GM20431 (cell line): ENCODE data around the gene USP2.
"Not testable (repeated sequence)": the region's sequence is repeated elsewhere in the genome, so short reads cannot be mapped to it uniquely, and the experiment has no call there.

Experiments used
- in situ Hi-C: fragments of 300-500 bp; cut with MseI, MboI; formaldehyde crosslinking; loops from one replicate; pipeline ENCODE4 v1.15.0; 2020; ENCODE audit warnings: low sequenced_read_pairs; ENCODE audit not compliant: unreplicated experiment

Gene USP2

GRCh38 chr11:119414734-119415133, 33.2 kb upstream of the USP2 start:
- in situ Hi-C loops: no loop called here

DNA sequence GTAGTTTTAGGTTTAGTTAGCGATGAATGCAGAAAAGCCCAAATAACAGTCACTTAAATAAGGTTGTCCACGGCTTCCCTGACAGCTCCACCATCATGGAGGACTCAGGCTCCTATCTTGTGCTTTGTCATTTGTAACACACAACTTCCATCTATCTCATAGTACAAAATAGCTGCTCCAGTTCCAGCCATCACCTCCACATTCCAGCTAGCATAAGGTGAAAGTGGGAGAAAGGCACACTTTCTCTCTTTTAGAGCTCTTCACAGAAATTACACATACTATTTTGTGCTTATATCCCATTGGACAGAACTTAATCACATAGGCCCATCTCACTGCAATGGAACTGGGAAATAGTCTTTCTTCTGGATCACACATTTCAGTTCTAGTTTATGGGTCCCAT, 32.8 kb upstream of the USP2 start:
- in situ Hi-C loops: no loop called here

GRCh38 chr11:119412072-119412471, 30.6 kb upstream of the USP2 start:
- in situ Hi-C loops: no loop called here

GRCh38 chr11:119410501-119410900, 29.0 kb upstream of the USP2 start:
- in situ Hi-C loops: no loop called here

- in situ Hi-C loops: no loop called here
Observed at GRCh38 chr11:119409731-119410130, 28.2 kb upstream of the USP2 start.

DNA sequence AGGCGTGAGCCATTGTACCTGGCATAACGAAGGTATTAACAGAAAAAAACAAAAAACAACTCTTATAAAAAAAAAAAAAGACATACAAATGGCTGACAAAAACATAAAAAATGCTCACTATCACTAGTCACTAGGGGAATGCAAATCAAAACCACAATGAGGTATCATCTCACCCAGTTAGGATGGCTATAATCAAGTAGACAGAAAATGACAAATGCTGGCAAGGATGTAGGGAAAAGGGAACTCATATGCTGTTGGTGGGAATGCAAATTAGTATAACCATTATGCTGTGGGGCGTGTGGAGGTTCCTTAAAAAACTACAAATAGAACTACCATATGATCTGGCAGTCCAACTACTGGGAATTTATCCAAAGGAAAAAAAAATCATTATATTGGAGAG, 24.5 kb upstream of the USP2 start:
- in situ Hi-C loops: no loop called here

- in situ Hi-C loops: not testable (repeated sequence)
Observed at GRCh38 chr11:119405448-119405847, 24.0 kb upstream of the USP2 start.

DNA sequence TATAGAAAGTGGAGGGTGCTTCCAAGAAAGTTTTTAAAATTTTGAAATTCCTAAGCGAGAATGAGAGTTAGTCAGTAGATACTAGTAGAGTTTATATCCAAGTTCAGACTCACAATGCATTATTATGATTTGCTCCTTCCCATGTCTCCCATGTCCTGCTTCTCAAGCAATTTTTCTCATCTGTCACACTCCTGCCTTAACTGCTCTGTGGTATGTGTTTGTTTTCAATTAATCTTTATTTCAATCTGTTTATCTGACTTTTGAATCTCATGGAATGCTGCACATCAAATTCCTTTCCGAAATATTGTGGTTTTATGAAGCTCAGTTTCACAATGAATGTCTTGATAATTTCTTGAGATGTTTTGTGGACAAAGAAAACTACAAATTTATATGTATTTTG, 23.4 kb upstream of the USP2 start:
- in situ Hi-C loops: no loop called here

DNA sequence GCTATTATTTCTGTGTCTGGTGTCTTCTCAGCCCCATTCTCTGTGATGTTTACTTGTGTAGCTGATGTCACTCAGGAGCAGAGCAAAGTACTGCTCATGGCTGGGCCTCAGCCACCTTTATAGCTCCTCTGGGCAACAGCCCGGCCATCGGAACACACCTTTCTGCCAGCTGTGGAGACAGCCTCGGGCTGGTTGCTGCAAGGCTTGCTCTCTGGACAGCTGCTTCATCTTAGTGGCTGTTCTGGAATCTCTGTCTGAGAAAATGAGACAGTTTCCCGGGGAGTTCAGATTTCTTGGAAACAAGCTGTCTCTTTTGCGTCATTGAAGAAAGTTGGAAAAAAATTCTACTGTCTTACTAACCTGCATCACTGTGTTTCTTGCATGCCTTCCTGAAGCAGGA, 21.5 kb upstream of the USP2 start:
- in situ Hi-C loops: no loop called here

DNA sequence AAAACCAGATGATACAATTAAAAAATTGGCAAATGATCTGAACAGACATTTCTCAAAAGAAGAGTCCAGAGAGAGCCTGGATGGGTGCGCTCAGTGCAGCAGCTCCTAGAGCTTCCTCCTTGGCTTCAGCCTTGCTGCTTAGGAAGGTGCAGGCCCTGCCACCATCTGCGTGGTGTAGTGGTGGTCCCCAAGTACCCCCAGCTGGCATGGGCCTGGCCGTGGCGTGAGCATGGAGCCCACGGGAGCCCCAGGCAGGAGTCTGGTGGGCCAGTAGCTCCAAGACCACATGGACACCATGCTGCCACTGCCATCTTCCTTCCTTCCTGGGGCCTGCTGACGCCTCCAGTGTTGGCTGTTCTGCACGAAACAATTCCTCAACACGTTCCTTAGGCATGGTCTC, 21.0 kb upstream of the USP2 start:
- in situ Hi-C loops: no loop called here

DNA sequence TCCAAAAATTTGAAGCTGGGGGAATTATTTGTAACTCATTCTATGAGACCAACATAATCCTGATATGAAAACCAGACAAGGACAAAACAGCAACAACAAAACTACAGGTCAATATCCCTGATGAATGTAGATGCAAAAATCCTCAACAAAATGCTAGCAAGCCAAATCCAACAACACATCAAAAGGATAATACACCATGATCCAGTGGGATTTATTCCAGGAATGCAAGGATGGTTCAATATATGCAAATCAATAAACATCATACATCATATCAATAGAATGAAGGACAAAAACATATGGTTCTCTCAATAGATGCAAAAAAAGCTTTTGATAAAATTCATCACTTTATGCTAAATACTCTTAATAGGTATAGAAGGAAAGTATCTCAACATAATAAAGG, 19.4 kb upstream of the USP2 start:
- in situ Hi-C loops: no loop called here

GRCh38 chr11:119397740-119398139, 16.2 kb upstream of the USP2 start:
- in situ Hi-C loops: no loop called here

DNA sequence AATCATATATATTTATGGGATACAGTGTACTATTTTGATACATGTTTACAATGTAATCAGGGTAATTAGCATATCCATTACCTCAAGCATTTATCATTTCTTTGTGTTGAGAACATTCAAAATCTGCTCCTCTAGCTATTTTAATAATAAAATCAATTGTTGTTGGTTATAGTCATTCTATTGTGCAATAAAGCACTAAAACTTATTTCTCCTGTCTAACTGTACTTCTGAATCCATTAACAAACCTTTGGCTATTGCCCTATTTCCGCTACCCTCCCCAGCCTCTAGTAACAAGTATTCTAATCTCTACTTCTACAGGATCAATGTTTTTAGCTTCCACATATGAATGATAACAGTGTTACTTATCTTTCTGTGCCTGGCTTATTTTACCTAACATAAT, 15.3 kb upstream of the USP2 start:
- in situ Hi-C loops: no loop called here

GRCh38 chr11:119391275-119391674, 9.8 kb upstream of the USP2 start:
- in situ Hi-C loops: no loop called here

DNA sequence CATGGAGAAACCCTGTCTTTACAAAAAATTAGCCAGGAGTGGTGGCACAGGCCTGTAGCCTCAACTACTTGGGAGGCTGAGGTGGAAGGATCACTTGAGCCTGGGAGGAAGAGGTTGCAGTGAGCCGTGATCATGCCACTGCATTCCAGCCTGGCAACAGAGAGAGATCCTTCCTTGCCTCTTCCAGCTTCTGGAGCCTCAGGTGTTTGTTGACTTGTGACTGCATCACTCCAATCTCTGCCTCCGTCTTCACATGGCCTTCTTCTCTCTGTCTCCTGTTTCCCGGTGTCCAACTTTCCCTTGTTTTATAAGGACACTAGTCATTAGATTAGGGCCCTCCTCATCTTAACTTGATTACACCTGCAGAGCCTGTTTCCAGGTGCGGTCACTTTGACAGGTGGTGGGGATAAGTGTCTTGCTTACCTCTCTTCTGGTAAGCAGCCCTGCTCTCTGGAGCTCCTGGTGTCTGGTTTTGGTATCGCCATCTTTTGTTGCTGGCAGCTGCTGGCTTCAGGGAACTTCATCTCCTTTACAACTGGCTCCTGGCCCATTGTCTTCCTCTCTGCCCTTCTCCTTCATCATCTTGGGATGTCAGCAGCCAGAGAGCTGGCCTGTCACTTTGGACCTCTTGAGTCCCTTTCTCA, 8.2 kb upstream of the USP2 start:
- in situ Hi-C loops: no loop called here

GRCh38 chr11:119388103-119388502, 6.6 kb upstream of the USP2 start:
- in situ Hi-C loops: no loop called here

- in situ Hi-C loops: no loop called here
Observed at GRCh38 chr11:119384332-119384731, 2.8 kb upstream of the USP2 start.

- in situ Hi-C loops: not testable (repeated sequence)
Observed at GRCh38 chr11:119382513-119382912, 1.0 kb upstream of the USP2 start.

DNA sequence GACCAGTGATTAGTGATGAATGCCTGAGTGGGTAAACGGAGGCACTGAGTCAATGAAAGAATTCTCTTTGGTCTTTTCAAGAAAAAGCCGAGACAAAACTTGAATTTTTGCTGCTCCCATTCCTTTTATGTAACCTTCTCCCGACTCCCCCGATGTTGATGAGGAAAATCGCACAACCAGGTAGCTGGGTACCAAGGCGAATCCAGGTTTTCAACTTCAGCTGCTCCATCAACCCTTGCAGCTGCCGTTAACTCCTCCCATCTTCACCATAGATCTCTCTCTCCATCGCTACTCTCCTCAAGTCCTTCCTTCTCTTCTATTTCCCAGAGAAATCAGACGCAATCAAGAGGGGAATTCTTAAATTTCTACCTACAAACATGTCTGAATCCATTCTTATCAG, 611 bp upstream of the USP2 start:
- in situ Hi-C loops: no loop called here

- in situ Hi-C loops: no loop called here
Observed at GRCh38 chr11:119380827-119381180, 686 bp downstream of the USP2 start.

- in situ Hi-C loops: no loop called here
Observed at GRCh38 chr11:119380160-119380826, 1.2 kb downstream of the USP2 start.

GRCh38 chr11:119378851-119379465, 2.5 kb downstream of the USP2 start:
- in situ Hi-C loops: no loop called here
